ENCODE results near the gene DHRSX.
A peak's percentile ranks its signal among the peaks of the same experiment; 100 is the strongest.
"Not testable (repeated sequence)": the region's sequence is repeated elsewhere in the genome, so short reads cannot be mapped to it uniquely, and the experiment has no call there.

Gene DHRSX

GRCh38 chrX:2376166-2376565 lies 124.6 kb downstream of the DHRSX start:
- no peak for DNase-seq (ENCODE audit: extremely low read depth in 1 of 2, low read depth in 1 of 2)

GRCh38 chrX:2374086-2374485 lies 126.7 kb downstream of the DHRSX start:
- no peak for DNase-seq (ENCODE audit: extremely low read depth in 1 of 2, low read depth in 1 of 2)

GRCh38 chrX:2373615-2374014 lies 127.2 kb downstream of the DHRSX start:
- DNase-seq (ENCODE audit: extremely low read depth in 1 of 2, low read depth in 1 of 2): no peak

GRCh38 chrX:2371026-2371711 lies 129.6 kb downstream of the DHRSX start:
- no peak for DNase-seq (ENCODE audit: extremely low read depth in 1 of 2, low read depth in 1 of 2)

GRCh38 chrX:2370456-2370855 lies 130.3 kb downstream of the DHRSX start:
- no peak for DNase-seq (ENCODE audit: extremely low read depth in 1 of 2, low read depth in 1 of 2)

GRCh38 chrX:2369206-2369605 lies 131.6 kb downstream of the DHRSX start:
- DNase-seq (ENCODE audit: extremely low read depth in 1 of 2, low read depth in 1 of 2): no peak

GRCh38 chrX:2360731-2361130 lies 140.0 kb downstream of the DHRSX start:
- DNase-seq (ENCODE audit: extremely low read depth in 1 of 2, low read depth in 1 of 2): no peak

- DNase-seq (ENCODE audit: extremely low read depth in 1 of 2, low read depth in 1 of 2): not testable (repeated sequence)
Measured at GRCh38 chrX:2359522-2359921, 141.3 kb downstream of the DHRSX start.

GRCh38 chrX:2351999-2352995 lies 148.5 kb downstream of the DHRSX start:
- peak in 1 of 2 donors; percentile 3 for DNase-seq (ENCODE audit: extremely low read depth in 1 of 2, low read depth in 1 of 2)

- DNase-seq (ENCODE audit: extremely low read depth in 1 of 2, low read depth in 1 of 2): no peak
Measured at GRCh38 chrX:2351321-2351720, 149.5 kb downstream of the DHRSX start.

GRCh38 chrX:2350703-2351102 lies 150.1 kb downstream of the DHRSX start:
- DNase-seq (ENCODE audit: extremely low read depth in 1 of 2, low read depth in 1 of 2): not testable (repeated sequence)

- not testable (repeated sequence) for DNase-seq (ENCODE audit: extremely low read depth in 1 of 2, low read depth in 1 of 2)
Measured at GRCh38 chrX:2350036-2350435, 150.7 kb downstream of the DHRSX start.

GRCh38 chrX:2348211-2348610 lies 152.6 kb downstream of the DHRSX start:
- DNase-seq (ENCODE audit: extremely low read depth in 1 of 2, low read depth in 1 of 2): no peak

GRCh38 chrX:2346158-2346557 lies 154.6 kb downstream of the DHRSX start:
- no peak for DNase-seq (ENCODE audit: extremely low read depth in 1 of 2, low read depth in 1 of 2)

GRCh38 chrX:2345562-2345961 lies 155.2 kb downstream of the DHRSX start:
- DNase-seq (ENCODE audit: extremely low read depth in 1 of 2, low read depth in 1 of 2): no peak

- no peak for DNase-seq (ENCODE audit: extremely low read depth in 1 of 2, low read depth in 1 of 2)
Measured at GRCh38 chrX:2343413-2343812, 157.4 kb downstream of the DHRSX start.

- no peak for DNase-seq (ENCODE audit: extremely low read depth in 1 of 2, low read depth in 1 of 2)
Measured at GRCh38 chrX:2342874-2343273, 157.9 kb downstream of the DHRSX start.

- DNase-seq (ENCODE audit: extremely low read depth in 1 of 2, low read depth in 1 of 2): no peak
Measured at GRCh38 chrX:2342281-2342688, 158.5 kb downstream of the DHRSX start.

- no peak for DNase-seq (ENCODE audit: extremely low read depth in 1 of 2, low read depth in 1 of 2)
Measured at GRCh38 chrX:2340991-2341390, 159.8 kb downstream of the DHRSX start.

- DNase-seq (ENCODE audit: extremely low read depth in 1 of 2, low read depth in 1 of 2): no peak
Measured at GRCh38 chrX:2336181-2336580, 164.6 kb downstream of the DHRSX start.

- no peak for DNase-seq (ENCODE audit: extremely low read depth in 1 of 2, low read depth in 1 of 2)
Measured at GRCh38 chrX:2334237-2334636, 166.5 kb downstream of the DHRSX start.

- no peak for DNase-seq (ENCODE audit: extremely low read depth in 1 of 2, low read depth in 1 of 2)
Measured at GRCh38 chrX:2332252-2332651, 168.5 kb downstream of the DHRSX start.
